Adrenal gland (tissue), 5 donors: ENCODE measurements around the gene STK38.

Experiments used
- POLR2A ChIP-seq, 2 donors: fragments of 450-650 bp; IDR thresholded peaks; one replicate each; pipeline ENCODE4 v1.6.1; 2017; ENCODE audit warnings: antibody characterized with exemption in 2 of 2, mild to moderate bottlenecking in 2 of 2, moderate library complexity in 1 of 2
- TF ChIP-seq, protein P1 (sequence below), 6 experiments: fragments of 450-650 bp in 4 of 6; fragments of 200-600 bp in 2 of 6; sonication (generic) in 1 of 6; IDR thresholded peaks; 1 replicate in 5 of 6; 2 replicates in 1 of 6; pipeline versions ENCODE4 v1.5.1 to v1.8.0; 2016 to 2021; ENCODE audit warnings: antibody characterized with exemption in 6 of 6, mild to moderate bottlenecking in 2 of 6, moderate library complexity in 1 of 6
- donor health status: DM: no; HTN: no; CAD: no.

DNA sequence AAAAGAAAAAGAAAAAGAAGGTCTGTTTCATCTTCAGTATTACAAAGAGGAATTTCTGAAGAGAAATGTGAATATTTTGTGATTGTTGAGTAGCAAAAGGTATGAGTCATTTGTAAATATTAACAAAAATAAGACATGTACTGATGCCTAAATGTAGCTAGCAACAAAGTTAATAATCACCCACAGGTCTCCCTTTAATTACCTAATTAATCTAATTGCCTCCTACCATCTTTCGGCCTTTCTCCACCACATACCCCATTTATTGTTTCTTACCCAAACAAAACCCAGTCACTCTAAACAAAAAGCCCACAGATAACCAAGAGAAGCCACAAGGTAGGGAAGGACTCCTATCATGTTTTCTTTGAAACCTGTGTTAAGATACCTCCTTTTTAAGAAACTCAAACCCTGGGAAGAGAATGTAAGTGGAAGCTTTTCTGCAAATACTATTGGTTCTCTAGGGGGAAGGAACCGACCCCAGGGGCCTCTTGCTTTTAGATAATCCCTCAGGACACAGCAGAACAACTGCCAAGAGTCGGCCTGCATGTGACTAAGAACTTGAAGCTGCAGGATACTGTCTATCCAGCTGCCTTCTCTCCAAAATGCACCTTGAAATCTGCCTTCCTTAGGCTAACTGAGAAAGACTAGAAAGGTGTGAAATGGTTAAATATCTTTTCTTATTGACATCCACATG, 16.1 kb upstream of the STK38 start:
- TF ChIP-seq, protein P1, sequence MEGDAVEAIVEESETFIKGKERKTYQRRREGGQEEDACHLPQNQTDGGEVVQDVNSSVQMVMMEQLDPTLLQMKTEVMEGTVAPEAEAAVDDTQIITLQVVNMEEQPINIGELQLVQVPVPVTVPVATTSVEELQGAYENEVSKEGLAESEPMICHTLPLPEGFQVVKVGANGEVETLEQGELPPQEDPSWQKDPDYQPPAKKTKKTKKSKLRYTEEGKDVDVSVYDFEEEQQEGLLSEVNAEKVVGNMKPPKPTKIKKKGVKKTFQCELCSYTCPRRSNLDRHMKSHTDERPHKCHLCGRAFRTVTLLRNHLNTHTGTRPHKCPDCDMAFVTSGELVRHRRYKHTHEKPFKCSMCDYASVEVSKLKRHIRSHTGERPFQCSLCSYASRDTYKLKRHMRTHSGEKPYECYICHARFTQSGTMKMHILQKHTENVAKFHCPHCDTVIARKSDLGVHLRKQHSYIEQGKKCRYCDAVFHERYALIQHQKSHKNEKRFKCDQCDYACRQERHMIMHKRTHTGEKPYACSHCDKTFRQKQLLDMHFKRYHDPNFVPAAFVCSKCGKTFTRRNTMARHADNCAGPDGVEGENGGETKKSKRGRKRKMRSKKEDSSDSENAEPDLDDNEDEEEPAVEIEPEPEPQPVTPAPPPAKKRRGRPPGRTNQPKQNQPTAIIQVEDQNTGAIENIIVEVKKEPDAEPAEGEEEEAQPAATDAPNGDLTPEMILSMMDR (IDR thresholded peaks at IDR 0.05), result no peak
- TF ChIP-seq POLR2A (IDR thresholded peaks at IDR 0.05), result no peak
